T1000 (cell line): ENCODE results near the gene SZT2.
"Not testable (repeated sequence)": the region's sequence is repeated elsewhere in the genome, so short reads cannot be mapped to it uniquely, and the experiment has no call there.

Source experiments
- DNase-seq: peaks from one replicate; lab custom pipeline; 2025; ENCODE audit warnings: mixed read lengths; lab: John Stamatoyannopoulos, UW

Gene SZT2

DNA sequence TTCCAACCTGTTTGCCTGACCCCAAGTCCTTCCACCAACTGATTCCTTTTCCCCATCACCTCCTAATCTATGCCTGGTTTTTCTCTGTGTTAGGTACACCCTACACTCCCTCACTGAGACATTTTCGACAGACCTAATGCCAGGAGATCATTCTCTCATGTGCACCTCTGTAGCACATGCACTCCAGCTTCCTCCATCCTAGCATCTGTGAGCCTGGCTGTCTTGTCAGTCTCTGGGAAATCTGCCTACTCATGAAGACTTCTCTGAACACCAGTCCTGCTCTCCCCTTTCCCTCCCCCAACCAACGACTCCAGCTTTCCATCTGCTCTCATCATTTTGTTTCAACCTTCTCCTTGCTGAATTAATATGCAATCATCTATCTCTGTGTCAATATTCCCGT, 1.1 kb upstream of the SZT2 start:
- DNase-seq, result no peak

GRCh38 chr1:43392702-43393101, 3.0 kb downstream of the SZT2 start:
- no peak for DNase-seq

DNA sequence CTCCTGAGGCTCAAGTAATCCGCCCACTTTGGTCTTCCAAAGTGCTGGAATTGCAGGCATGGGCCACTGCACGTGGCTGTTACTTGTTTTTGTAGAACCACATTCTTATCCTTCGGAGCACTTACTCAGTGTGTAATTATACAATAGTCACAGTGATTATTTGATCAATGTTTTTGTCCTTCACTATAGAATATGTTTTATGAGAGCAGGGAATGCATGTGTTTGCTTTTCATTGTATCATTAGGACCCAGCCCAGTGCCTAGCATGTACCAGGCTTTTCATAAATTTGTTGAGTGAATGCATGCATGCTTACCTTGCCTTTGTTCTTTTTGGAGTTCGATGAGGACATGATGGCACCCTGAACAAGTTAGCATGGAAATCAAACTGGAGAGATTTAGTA, 5.8 kb downstream of the SZT2 start:
- DNase-seq, result no peak

GRCh38 chr1:43396059-43396458, 6.4 kb downstream of the SZT2 start:
- no peak for DNase-seq

DNA sequence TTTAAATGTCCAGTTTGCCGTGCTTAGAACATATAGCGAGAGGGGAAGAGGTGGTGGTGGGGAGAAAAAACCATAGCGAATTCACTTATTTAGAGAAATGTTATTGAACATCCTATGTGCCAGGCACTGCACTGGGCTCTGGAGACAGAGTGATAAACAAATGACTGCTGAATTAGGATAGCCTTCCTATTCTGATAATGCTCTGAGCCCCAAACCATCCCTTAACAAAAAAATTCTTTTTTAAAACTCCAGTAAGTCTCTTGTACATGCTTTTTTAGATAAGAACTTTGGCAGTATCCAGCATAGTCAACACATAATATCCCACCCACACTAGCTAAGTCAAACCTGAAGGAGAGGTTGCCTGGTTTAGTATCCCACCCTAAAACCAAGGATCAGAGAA, 8.5 kb downstream of the SZT2 start:
- no peak for DNase-seq

- DNase-seq, result not testable (repeated sequence)
These were observed 10.7 kb downstream of the SZT2 start for GRCh38 chr1:43400441-43400840.

- DNase-seq, result no peak
These were observed 12.6 kb downstream of the SZT2 start for GRCh38 chr1:43402089-43402865.

GRCh38 chr1:43404353-43404752, 14.7 kb downstream of the SZT2 start:
- DNase-seq, result no peak

DNA sequence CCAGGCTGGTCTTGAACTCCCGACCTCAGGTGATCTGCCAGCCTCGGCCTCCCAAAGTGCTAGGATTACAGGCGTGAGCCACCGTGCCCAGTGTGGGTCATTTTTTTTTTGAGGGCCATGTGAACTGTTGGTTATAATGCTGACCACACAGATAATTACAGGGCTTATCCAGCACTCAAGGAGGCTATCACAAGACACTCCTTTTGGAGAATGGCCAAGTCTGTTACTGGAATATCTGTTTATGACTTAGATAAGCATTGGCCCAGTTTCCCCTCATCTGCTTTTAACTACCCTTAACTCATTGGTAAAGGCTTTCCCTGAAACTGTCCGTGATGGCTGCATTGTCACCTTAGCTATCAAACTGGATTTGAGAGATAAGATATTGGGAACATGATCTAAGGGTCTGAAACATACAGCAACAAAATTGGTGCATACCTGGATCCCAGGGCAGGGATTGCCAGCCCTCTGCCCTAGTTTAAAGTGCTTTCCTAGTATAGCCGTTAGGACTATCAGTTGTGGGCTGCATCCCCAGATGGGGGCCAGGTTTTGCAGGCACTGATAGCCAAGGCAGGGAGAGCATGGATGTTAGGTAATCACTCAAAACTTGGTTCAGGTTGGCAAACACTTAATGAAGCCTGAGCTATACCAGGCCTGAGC, 15.6 kb downstream of the SZT2 start:
- DNase-seq, result no peak

- DNase-seq, result no peak
These were observed 16.2 kb downstream of the SZT2 start for GRCh38 chr1:43405876-43406234.

GRCh38 chr1:43410571-43410970, 20.9 kb downstream of the SZT2 start:
- no peak for DNase-seq

GRCh38 chr1:43413426-43413825, 23.7 kb downstream of the SZT2 start:
- not testable (repeated sequence) for DNase-seq

GRCh38 chr1:43414634-43415223, 25.0 kb downstream of the SZT2 start:
- no peak for DNase-seq

GRCh38 chr1:43415901-43416300, 26.2 kb downstream of the SZT2 start:
- DNase-seq, result no peak

GRCh38 chr1:43418858-43419257, 29.2 kb downstream of the SZT2 start:
- DNase-seq, result no peak

- no peak for DNase-seq
These were observed 30.1 kb downstream of the SZT2 start for GRCh38 chr1:43419627-43420425.

DNA sequence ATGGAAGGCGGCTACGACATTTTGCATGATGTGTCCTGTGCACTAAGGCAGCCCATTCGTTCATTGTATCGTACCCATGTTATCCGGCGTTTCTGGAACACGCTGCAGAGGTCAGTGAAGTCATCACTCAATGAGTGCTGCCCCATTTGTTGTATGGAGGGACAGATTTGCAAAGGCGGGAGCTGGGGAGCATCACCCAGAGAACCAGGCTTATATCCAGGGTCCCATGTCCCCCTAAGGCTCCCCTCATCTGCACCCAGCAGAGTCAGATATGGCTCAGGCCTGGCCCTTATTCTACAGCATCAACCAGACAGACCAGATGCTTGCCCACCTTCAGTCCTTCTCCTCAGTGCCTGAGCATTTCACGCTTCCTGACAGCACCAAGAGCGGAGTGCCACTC, 31.2 kb downstream of the SZT2 start:
- no peak for DNase-seq

DNA sequence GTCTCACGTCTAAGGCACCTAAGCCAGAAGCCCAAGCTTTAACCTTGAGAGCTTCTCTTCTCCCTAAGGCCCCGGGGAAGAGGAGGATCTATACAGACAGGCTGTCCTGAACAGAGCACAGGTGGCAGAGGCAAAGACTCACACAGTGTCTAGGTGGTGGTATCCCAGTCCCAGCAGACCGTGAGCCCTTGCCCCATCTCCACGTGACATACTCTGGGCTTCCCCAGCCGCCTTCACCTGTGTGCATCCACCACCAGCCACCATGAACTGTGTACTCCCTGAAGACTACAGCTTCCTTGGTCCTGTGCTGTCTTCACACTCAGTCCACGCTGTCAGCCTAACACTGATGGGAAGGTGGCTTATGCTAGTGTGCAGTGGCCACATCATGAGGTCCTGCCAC, 31.7 kb downstream of the SZT2 start:
- no peak for DNase-seq

DNA sequence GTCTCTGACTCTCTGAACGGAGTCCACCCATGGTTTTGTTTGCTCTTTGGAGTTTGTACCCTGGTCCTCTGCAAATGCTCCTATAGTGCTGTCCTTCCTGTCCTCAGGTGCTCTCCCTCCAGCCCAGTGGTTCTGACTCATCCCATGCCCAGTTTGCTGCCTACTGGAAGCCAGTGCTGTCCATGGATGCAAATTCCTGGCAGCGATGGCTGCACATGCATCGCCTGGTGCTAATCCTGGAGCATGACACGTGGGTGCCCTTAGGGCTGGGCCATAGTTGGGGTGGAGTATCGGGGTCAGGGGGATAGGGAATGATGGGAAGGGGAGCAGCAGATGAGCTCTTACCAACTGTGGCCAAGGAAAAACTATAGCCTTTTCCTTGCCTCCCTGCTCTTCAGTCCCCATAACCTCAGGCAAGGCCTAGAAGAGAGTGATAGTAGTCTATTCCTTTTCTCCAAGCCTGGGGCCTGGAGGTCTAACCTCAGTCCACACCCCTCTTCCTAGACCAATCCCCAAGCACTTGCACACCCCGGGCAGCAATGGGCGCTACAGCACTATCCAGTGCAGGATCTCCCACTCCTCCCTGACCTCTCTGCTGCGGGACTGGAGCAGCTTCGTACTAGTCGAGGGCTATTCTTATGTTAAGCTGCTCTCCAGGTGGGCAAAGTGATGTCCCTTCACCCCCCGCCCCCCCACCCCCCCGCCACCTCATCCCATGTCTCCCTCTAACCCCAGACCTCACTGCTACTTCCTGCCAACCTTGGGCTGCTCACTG, 32.5 kb downstream of the SZT2 start:
- DNase-seq, result no peak

- DNase-seq, result no peak
These were observed 33.4 kb downstream of the SZT2 start for GRCh38 chr1:43422995-43423671.
